HEK293 (cell line): ENCODE measurements around the gene XG.
"Not testable (repeated sequence)": the region's sequence is repeated elsewhere in the genome, so short reads cannot be mapped to it uniquely, and the experiment has no call there.

Experiments
- CTCF ChIA-PET: fragments of 350-600 bp; formaldehyde crosslinking; extraction: SDS; loops from one replicate; lab custom pipeline; 2021; ENCODE audit warnings: antibody characterized with exemption; lab: Yijun Ruan, JAX
- POLR2A ChIA-PET: fragments of 300-600 bp; formaldehyde crosslinking; extraction: SDS; loops from one replicate; lab custom pipeline; 2020; ENCODE audit warnings: antibody characterized with exemption, inconsistent platforms; lab: Yijun Ruan, JAX
- H3K27ac ChIP-seq: fragments of 200-500 bp; sonication (Bioruptor generic); 2 replicates; pipeline ENCODE4 v1.5.1; 2014; ENCODE audit warnings: low read depth, low read length, control low read depth, inconsistent platforms; ENCODE audit errors: extremely low read depth
- H3K36me3 ChIP-seq, 2 experiments: fragments of 200-500 bp in 1 of 2; sonication (Bioruptor generic) in 1 of 2; 1 replicate in 1 of 2; 2 replicates in 1 of 2; pipeline ENCODE4 v1.5.1; 2014 to 2017; ENCODE audit warnings: inconsistent platforms in 2 of 2, low read length in 2 of 2; ENCODE audit not compliant: control insufficient read depth in 2 of 2, insufficient read depth in 1 of 2
- H3K4me1 ChIP-seq: fragments of 200-500 bp; sonication (Bioruptor generic); 2 replicates; pipeline ENCODE4 v1.5.1; 2014; ENCODE audit warnings: mild to moderate bottlenecking, low read length, inconsistent platforms; ENCODE audit not compliant: control insufficient read depth, insufficient read depth
- H3K4me3 ChIP-seq: 2 replicates; pipeline ENCODE4 v1.5.1; 2011; ENCODE audit warnings: low read depth, mild to moderate bottlenecking, control low read depth, low read length, moderate library complexity
- H3K9me3 ChIP-seq: fragments of 200-500 bp; sonication (Bioruptor generic); 2 replicates; pipeline ENCODE4 v1.5.1; 2014; ENCODE audit warnings: low read depth, low read length, inconsistent platforms; ENCODE audit not compliant: control insufficient read depth, insufficient read depth
- TRIM28 ChIP-seq: IDR thresholded peaks from 2 replicates; pipeline ENCODE4 v1.6.1; 2011; ENCODE audit warnings: low read length, control low read depth, borderline replicate concordance
- ZNF394 ChIP-seq: fragments of 450-650 bp; formaldehyde crosslinking; IDR thresholded peaks from 2 replicates; pipeline ENCODE4 v1.5.1; 2016; ENCODE audit warnings: missing biosample characterization, missing genetic modification characterization, mild to moderate bottlenecking, moderate library complexity, borderline replicate concordance
- ZNF76 ChIP-seq: fragments of 450-650 bp; formaldehyde crosslinking; IDR thresholded peaks from 2 replicates; pipeline ENCODE4; 2016; ENCODE audit warnings: low read depth, missing biosample characterization, missing genetic modification characterization, borderline replicate concordance
- TF ChIP-seq, protein P1 (sequence below): fragments of 450-650 bp; formaldehyde crosslinking; IDR thresholded peaks from 2 replicates; pipeline ENCODE4 v1.5.1; 2016; ENCODE audit warnings: missing biosample characterization, missing genetic modification characterization
- TF ChIP-seq, protein P2 (sequence below): fragments of 450-650 bp; formaldehyde crosslinking; IDR thresholded peaks from 2 replicates; pipeline ENCODE4 v1.5.1; 2016; ENCODE audit warnings: missing biosample characterization, missing genetic modification characterization
- TF ChIP-seq, protein P3 (sequence below): fragments of 450-650 bp; formaldehyde crosslinking; IDR thresholded peaks from 2 replicates; pipeline ENCODE4 v1.5.1; 2016; ENCODE audit warnings: missing biosample characterization, missing genetic modification characterization
- TF ChIP-seq, protein P4 (sequence below): fragments of 450-650 bp; formaldehyde crosslinking; IDR thresholded peaks from 2 replicates; pipeline ENCODE4 v1.5.1; 2016; ENCODE audit warnings: missing biosample characterization, missing genetic modification characterization, borderline replicate concordance

XG gene

DNA sequence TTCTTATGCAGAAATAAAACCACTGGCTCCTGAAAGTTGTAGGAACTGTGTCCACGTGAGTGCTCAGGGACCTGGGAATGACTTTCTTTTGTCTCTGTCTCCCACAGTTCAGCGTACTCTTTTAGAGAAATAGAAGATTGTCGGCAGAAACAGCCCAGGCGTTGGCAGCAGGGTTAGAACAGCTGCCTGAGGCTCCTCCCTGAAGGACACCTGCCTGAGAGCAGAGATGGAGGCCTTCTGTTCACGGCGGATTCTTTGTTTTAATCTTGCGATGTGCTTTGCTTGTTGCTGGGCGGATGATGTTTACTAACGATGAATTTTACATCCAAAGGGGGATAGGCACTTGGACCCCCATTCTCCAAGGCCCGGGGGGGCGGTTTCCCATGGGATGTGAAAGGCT is 11.2 kb upstream of the XG start (continued):
- TF ChIP-seq, protein P1, sequence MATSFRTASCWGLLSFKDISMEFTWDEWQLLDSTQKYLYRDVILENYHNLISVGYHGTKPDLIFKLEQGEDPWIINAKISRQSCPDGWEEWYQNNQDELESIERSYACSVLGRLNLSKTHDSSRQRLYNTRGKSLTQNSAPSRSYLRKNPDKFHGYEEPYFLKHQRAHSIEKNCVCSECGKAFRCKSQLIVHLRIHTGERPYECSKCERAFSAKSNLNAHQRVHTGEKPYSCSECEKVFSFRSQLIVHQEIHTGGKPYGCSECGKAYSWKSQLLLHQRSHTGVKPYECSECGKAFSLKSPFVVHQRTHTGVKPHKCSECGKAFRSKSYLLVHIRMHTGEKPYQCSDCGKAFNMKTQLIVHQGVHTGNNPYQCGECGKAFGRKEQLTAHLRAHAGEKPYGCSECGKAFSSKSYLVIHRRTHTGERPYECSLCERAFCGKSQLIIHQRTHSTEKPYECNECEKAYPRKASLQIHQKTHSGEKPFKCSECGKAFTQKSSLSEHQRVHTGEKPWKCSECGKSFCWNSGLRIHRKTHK (tag by site-specific recombination): no peak

DNA sequence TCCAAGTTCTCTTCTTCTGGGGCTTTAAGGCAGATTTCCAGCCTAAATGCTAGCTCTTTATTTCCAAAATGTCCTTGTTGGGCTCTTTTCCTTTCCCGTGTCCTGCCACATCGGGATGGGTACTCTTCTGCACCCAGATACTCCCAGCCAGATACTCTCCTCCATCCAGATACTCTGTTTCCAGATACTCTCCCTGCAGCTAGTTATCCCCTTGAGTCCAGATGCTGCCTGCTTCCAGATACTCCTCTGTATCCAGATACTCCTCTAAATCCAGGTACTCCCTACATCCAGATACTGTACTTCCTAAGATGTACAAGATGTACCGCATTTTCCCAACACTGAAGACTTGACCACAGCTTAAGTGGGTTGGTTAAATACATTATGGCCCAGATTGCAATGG is 10.5 kb upstream of the XG start:
- CTCF ChIA-PET: no interaction called here
- H3K9me3 ChIP-seq: no peaks in the 10 kb centered on the region
- H3K4me3 ChIP-seq: no peak overlapping the region
- POLR2A ChIA-PET: no interaction called here
- H3K36me3 ChIP-seq: peaks cover 18 to 37% of the 10 kb centered on the region in 2 experiments
- H3K27ac ChIP-seq: no peak overlapping the region
- TF ChIP-seq, protein P2, sequence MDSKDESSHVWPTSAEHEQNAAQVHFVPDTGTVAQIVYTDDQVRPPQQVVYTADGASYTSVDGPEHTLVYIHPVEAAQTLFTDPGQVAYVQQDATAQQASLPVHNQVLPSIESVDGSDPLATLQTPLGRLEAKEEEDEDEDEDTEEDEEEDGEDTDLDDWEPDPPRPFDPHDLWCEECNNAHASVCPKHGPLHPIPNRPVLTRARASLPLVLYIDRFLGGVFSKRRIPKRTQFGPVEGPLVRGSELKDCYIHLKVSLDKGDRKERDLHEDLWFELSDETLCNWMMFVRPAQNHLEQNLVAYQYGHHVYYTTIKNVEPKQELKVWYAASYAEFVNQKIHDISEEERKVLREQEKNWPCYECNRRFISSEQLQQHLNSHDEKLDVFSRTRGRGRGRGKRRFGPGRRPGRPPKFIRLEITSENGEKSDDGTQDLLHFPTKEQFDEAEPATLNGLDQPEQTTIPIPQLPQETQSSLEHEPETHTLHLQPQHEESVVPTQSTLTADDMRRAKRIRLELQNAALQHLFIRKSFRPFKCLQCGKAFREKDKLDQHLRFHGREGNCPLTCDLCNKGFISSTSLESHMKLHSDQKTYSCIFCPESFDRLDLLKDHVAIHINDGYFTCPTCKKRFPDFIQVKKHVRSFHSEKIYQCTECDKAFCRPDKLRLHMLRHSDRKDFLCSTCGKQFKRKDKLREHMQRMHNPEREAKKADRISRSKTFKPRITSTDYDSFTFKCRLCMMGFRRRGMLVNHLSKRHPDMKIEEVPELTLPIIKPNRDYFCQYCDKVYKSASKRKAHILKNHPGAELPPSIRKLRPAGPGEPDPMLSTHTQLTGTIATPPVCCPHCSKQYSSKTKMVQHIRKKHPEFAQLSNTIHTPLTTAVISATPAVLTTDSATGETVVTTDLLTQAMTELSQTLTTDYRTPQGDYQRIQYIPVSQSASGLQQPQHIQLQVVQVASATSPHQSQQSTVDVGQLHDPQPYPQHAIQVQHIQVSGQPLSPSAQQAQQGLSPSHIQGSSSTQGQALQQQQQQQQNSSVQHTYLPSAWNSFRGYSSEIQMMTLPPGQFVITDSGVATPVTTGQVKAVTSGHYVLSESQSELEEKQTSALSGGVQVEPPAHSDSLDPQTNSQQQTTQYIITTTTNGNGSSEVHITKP (tag by site-specific recombination): no peak
- peak; percentile 93 for TF ChIP-seq ZNF394 (tag by site-specific recombination)
- H3K4me1 ChIP-seq: no peaks in the 10 kb centered on the region

DNA sequence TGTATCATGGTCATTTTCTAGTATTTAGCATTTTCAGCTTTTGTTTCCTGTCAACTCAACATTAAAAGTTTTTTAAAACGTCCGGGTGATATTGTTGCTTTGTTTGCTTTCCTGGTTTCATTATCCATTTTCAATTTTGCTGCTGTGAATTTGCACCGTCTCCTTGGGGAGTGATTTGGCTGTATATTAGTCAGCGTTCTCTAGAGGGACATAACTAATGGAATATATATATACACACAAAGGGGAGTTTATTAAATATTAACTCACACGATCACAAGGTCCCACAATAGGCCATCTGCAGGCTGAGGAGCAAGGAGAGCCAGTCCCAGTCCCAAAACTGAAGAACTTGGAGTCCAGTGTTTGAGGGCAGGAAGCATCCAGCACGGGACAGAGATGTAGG is 5.6 kb upstream of the XG start:
- H3K9me3 ChIP-seq, H3K4me1 ChIP-seq, H3K27ac ChIP-seq, POLR2A ChIA-PET, CTCF ChIA-PET, H3K4me3 ChIP-seq: not testable (repeated sequence)
- peaks cover 12 to 13% of the 10 kb centered on the region in 2 experiments for H3K36me3 ChIP-seq

DNA sequence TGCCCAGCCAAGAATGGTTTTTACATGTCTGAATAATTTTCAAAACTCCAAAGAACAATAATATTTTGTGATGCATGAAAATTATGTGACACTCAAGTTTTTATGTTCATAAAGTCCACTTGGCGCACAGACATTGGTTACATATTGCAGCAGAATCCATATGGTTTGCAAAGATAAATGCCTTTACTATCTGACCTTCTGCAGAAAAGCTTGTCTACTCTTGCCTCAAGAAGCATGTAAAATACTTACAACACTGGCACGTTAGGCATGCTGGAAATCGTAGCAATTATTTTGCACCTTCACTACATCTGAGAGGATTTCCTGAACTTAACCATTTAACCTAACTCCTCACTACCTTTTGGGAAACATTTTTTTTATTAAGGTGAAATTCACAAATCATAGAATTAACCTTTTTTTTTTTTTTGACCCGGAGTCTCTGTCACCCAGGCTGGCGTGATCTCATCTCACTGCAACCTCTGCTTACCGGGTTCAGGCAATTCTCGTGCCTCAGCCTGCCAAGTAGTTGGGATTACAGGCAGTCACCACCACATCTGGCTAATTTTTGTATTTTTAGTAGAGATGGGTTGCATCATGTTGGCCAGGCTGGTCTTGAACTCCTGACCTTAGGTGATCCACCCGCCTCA is 3.5 kb upstream of the XG start:
- Histone ChIP-seq H3K4me3 (no peak overlapping the region), H3K4me1 (no peaks in the 10 kb centered on the region)
- no peak for TF ChIP-seq ZNF76 (tag by site-specific recombination)
- TF ChIP-seq, protein P3, sequence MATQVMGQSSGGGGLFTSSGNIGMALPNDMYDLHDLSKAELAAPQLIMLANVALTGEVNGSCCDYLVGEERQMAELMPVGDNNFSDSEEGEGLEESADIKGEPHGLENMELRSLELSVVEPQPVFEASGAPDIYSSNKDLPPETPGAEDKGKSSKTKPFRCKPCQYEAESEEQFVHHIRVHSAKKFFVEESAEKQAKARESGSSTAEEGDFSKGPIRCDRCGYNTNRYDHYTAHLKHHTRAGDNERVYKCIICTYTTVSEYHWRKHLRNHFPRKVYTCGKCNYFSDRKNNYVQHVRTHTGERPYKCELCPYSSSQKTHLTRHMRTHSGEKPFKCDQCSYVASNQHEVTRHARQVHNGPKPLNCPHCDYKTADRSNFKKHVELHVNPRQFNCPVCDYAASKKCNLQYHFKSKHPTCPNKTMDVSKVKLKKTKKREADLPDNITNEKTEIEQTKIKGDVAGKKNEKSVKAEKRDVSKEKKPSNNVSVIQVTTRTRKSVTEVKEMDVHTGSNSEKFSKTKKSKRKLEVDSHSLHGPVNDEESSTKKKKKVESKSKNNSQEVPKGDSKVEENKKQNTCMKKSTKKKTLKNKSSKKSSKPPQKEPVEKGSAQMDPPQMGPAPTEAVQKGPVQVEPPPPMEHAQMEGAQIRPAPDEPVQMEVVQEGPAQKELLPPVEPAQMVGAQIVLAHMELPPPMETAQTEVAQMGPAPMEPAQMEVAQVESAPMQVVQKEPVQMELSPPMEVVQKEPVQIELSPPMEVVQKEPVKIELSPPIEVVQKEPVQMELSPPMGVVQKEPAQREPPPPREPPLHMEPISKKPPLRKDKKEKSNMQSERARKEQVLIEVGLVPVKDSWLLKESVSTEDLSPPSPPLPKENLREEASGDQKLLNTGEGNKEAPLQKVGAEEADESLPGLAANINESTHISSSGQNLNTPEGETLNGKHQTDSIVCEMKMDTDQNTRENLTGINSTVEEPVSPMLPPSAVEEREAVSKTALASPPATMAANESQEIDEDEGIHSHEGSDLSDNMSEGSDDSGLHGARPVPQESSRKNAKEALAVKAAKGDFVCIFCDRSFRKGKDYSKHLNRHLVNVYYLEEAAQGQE (tag by site-specific recombination): no peak
- TF ChIP-seq, protein P4, sequence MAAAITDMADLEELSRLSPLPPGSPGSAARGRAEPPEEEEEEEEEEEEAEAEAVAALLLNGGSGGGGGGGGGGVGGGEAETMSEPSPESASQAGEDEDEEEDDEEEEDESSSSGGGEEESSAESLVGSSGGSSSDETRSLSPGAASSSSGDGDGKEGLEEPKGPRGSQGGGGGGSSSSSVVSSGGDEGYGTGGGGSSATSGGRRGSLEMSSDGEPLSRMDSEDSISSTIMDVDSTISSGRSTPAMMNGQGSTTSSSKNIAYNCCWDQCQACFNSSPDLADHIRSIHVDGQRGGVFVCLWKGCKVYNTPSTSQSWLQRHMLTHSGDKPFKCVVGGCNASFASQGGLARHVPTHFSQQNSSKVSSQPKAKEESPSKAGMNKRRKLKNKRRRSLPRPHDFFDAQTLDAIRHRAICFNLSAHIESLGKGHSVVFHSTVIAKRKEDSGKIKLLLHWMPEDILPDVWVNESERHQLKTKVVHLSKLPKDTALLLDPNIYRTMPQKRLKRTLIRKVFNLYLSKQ (tag by site-specific recombination): no peak
- TF ChIP-seq TRIM28: no peak
- TF ChIP-seq, all 188 proteins: peak for 0
- ChIA-PET CTCF (no interaction called here), POLR2A (no interaction called here)
- H3K9me3 ChIP-seq: no peaks in the 10 kb centered on the region
- no peak overlapping the region for H3K27ac ChIP-seq
- H3K36me3 ChIP-seq: peaks cover 0 to 1% of the 10 kb centered on the region in 2 experiments; a peak in 2 of 3 replicates
